Glutamatergic neuron (in vitro differentiated cells): ENCODE results near the gene LRP1B. TPM values are rescaled to one million over a fixed set of nuclear protein-coding genes. Genes with fewer than 3 reads are reported as not detected.

Experiments
- DNase-seq: peaks from one replicate; pipeline ENCODE4 v3.0.0; 2022
- H3K27ac Mint-ChIP-seq: one replicate; pipeline ENCODE4 v1.8.0; 2020; ENCODE audit warnings: mild to moderate bottlenecking, mixed read lengths, inconsistent platforms; ENCODE audit not compliant: unreplicated experiment
- H3K27me3 Mint-ChIP-seq: one replicate; pipeline ENCODE4 v1.8.0; 2020; ENCODE audit warnings: mild to moderate bottlenecking, moderate library complexity, mixed read lengths, inconsistent platforms; ENCODE audit not compliant: unreplicated experiment
- H3K36me3 Mint-ChIP-seq: one replicate; pipeline ENCODE4 v1.8.0; 2020; ENCODE audit warnings: mild to moderate bottlenecking, mixed read lengths, inconsistent platforms; ENCODE audit not compliant: unreplicated experiment
- H3K4me1 Mint-ChIP-seq: one replicate; pipeline ENCODE4 v1.8.0; 2020; ENCODE audit warnings: mild to moderate bottlenecking, low read depth, mixed read lengths, inconsistent platforms; ENCODE audit not compliant: unreplicated experiment
- H3K4me3 Mint-ChIP-seq: one replicate; pipeline ENCODE4 v1.8.0; 2020; ENCODE audit warnings: mild to moderate bottlenecking, mixed read lengths, inconsistent platforms; ENCODE audit not compliant: unreplicated experiment
- H3K9me3 Mint-ChIP-seq: one replicate; pipeline ENCODE4 v1.8.0; 2020; ENCODE audit warnings: mild to moderate bottlenecking, moderate library complexity, mixed read lengths, inconsistent platforms; ENCODE audit not compliant: unreplicated experiment
- CTCF ChIP-seq: fragments of 200-600 bp; sonication (generic); IDR thresholded peaks from one replicate; pipeline ENCODE4 v1.5.0; 2021; ENCODE audit not compliant: partially characterized antibody, unreplicated experiment
- total RNA-seq: library from RNA; stranded (reverse); fragmentation: NEBNext Ultra II Directional; extraction: Animal tissue kit (Norgen Biotek cat#: 25700); gene quantifications from one replicate; pipeline ENCODE4 v1.2.1, GENCODE V29; 2021; ENCODE audit not compliant: unreplicated experiment

LRP1B gene
- total RNA-seq, 1 donor from 2014 or later, result 28.7 TPM

- no peak for DNase-seq
- Mint-ChIP-seq H3K4me1 (no peaks in the 10 kb centered on the region), H3K36me3 (no peaks in the 10 kb centered on the region), H3K27me3 (peaks cover 1% of the 10 kb centered on the region), H3K27ac (no peak overlapping the region), H3K4me3 (no peak overlapping the region), H3K9me3 (no peaks in the 10 kb centered on the region)
- no peak for TF ChIP-seq CTCF
Measured at GRCh38 chr2:141109633-141110032, 1021.2 kb downstream of the LRP1B start.

GRCh38 chr2:141105763-141106162 lies 1025.1 kb downstream of the LRP1B start:
- Mint-ChIP-seq H3K4me1 (no peaks in the 10 kb centered on the region), H3K9me3 (no peaks in the 10 kb centered on the region)

GRCh38 chr2:141103216-141103615 lies 1027.6 kb downstream of the LRP1B start:
- no peaks in the 10 kb centered on the region for H3K4me1 Mint-ChIP-seq
- no peaks in the 10 kb centered on the region for H3K9me3 Mint-ChIP-seq
- DNase-seq, result no peak
- no peak overlapping the region for H3K4me3 Mint-ChIP-seq
- H3K27me3 Mint-ChIP-seq, result no peaks in the 10 kb centered on the region
- no peak for TF ChIP-seq CTCF
- H3K36me3 Mint-ChIP-seq, result no peaks in the 10 kb centered on the region
- H3K27ac Mint-ChIP-seq, result no peak overlapping the region

More at GRCh38 chr2:141105763-141106162, 1025.1 kb downstream of the LRP1B start:
- H3K36me3 Mint-ChIP-seq, result no peaks in the 10 kb centered on the region
- no peak for TF ChIP-seq CTCF
- H3K27me3 Mint-ChIP-seq, result peaks cover 1% of the 10 kb centered on the region
- H3K27ac Mint-ChIP-seq, result no peak overlapping the region
- no peak overlapping the region for H3K4me3 Mint-ChIP-seq
- DNase-seq, result no peak

- Mint-ChIP-seq H3K9me3 (no peaks in the 10 kb centered on the region), H3K4me1 (no peaks in the 10 kb centered on the region), H3K36me3 (no peaks in the 10 kb centered on the region), H3K27me3 (no peaks in the 10 kb centered on the region), H3K4me3 (no peak overlapping the region), H3K27ac (no peak overlapping the region)
- no peak for TF ChIP-seq CTCF
- DNase-seq, result no peak
Measured at GRCh38 chr2:141079231-141079630, 1051.6 kb downstream of the LRP1B start.

GRCh38 chr2:141075753-141076152 lies 1055.1 kb downstream of the LRP1B start:
- no peak for TF ChIP-seq CTCF
- no peaks in the 10 kb centered on the region for H3K4me1 Mint-ChIP-seq
- no peaks in the 10 kb centered on the region for H3K36me3 Mint-ChIP-seq
- no peaks in the 10 kb centered on the region for H3K9me3 Mint-ChIP-seq
- DNase-seq, result no peak
- no peaks in the 10 kb centered on the region for H3K27me3 Mint-ChIP-seq
- H3K27ac Mint-ChIP-seq, result no peak overlapping the region
- no peak overlapping the region for H3K4me3 Mint-ChIP-seq
